GM21528 (cell line): ENCODE data around the gene ANKDD1A.

Experiments used
- ATAC-seq: cut with Tn5 transposase; IDR thresholded peaks from one replicate; pipeline ENCODE4 v1.9.1; 2021; ENCODE audit warnings: mild to moderate bottlenecking, moderate library complexity; ENCODE audit not compliant: unreplicated experiment, low FRiP score

ANKDD1A gene

GRCh38 chr15:64921711-64922110 is 10.0 kb downstream of the ANKDD1A start:
- no peak for ATAC-seq

- ATAC-seq = no peak
These were observed 11.8 kb downstream of the ANKDD1A start for GRCh38 chr15:64923546-64923945.

- ATAC-seq = no peak
These were observed 13.9 kb downstream of the ANKDD1A start for GRCh38 chr15:64925335-64926330.

GRCh38 chr15:64926661-64927060 is 15.0 kb downstream of the ANKDD1A start:
- ATAC-seq = no peak

GRCh38 chr15:64928626-64929220 is 17.0 kb downstream of the ANKDD1A start:
- no peak for ATAC-seq

DNA sequence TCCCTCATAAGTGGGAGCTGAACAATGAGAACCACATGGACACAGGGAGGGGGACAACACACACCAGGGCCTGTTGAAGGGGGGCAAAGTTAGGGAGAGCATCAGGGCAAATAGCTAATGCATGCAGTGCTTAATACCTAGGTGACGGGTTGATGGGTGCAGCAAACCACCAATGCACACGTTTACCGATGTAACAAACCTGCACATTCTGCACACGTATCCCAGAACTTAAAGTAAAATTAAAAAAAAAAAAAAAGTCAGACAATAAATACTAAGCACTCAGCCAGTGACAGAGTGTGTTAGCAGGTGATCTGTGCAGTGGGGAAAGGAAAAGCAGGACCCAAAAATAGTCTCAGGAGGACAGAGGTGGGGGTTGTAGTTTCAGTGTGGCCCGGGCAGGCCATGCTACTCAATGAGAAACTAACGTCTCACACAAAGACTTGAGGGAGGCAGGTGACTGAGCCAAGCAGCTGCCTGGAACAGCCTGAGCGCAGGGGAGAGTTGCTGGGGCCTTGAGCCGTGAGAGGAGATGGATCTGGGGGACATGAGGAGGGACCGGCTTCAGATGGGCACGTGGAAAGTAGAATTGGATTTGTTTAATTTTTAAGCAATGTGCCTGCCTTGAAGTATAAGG is 18.4 kb downstream of the ANKDD1A start:
- ATAC-seq = no peak

GRCh38 chr15:64930778-64931371 is 19.2 kb downstream of the ANKDD1A start:
- no peak for ATAC-seq

GRCh38 chr15:64931381-64931780 is 19.7 kb downstream of the ANKDD1A start:
- ATAC-seq = no peak

GRCh38 chr15:64934023-64934422 is 22.3 kb downstream of the ANKDD1A start:
- ATAC-seq = no peak

DNA sequence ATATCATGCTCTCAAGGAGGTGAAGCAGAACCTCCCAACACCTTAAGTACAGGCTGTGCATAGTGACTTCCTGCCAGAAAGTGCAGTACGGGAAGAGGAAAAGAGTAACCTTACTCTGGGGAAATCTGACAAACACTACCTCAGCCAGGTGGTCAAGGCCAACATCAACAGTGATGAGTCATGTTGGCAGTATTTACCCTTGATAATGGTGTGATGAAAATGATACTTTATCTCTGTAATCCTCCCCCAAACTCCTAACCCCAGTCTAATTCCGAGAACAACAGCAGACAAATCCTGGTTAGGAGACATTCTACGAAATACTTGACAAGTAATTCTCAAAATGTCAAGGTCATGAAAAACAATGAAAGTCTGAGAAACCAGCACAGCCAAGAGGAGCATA is 26.5 kb downstream of the ANKDD1A start:
- no peak for ATAC-seq

GRCh38 chr15:64942356-64942755 is 30.7 kb downstream of the ANKDD1A start:
- no peak for ATAC-seq

GRCh38 chr15:64943512-64944225 is 32.0 kb downstream of the ANKDD1A start:
- no peak for ATAC-seq

DNA sequence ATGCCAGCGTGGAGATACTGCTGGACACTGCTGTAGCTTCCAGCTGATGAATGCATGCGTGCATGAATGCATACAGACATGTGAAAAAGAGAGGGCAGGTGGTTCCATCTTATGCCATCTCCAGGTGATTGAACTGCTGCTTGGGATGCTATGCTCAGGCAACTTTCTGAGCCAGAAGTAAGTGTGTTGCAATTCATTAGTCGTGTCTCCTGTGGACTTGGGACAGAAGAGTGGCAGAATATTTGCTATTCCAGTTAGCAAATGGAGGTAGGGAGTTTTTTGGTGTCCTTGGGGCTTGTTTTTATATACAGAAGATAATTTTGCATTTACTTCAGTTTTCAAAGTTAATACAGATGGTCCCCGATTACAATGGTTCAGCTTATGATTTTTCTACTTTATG is 33.3 kb downstream of the ANKDD1A start:
- no peak for ATAC-seq

- no peak for ATAC-seq
These were observed 35.5 kb downstream of the ANKDD1A start for GRCh38 chr15:64947211-64947610.

DNA sequence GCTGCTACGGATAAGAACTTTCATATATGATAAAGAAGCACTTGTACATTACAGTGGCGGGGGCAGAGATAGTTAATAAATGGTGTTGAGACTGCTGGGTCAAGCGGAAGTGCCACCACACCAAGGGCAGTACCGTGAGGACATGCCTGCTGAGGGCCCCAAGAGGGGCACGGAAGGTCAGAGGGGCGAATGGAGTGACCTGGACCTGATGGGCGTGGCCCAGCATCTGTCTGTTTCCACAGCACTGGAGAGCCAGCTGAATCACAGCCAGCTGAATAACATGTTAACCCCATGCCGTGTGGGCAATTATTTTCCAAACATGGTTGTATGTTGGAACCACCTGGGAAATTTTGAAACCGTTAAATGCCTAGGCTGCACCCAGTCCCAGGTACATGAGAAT is 37.2 kb downstream of the ANKDD1A start:
- no peak for ATAC-seq

DNA sequence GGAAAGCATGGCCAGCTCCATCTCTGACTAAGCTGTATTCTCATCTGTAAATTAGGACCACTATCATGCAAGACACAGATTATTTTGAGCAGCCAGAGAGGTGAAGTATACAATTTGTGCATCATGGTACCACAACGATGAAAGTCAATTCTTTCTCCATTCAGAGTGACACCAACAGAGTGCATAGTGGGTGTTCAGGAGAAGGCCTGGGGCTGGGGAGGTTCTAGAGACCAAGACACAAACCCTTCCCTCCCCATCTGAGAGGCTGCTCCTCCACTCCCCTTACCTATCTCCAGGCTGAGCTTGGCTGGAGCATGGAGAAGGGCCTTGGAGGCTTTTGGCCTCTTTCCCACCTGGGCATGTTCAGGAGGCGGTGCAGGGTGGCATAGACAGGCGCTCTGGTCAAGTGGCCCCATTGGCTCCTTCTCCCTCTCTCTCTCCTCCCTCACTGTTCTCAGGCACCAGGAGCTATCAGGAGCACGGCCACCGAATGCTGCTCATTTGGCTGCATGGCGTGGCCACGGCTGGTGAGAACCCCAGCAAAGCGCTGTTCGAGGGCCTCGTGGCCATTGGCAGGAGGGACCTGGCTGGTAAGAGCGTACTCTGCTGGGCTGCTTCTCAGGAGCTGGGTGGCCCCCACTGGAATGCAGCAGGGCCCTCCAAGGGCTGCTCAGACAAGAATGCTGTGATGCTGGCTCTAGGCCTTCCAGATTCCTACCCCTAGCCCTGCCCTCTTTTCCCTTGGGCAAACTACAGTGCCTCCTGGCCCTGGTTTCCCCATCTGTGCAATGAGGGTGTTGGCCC is 37.9 kb downstream of the ANKDD1A start:
- no peak for ATAC-seq

DNA sequence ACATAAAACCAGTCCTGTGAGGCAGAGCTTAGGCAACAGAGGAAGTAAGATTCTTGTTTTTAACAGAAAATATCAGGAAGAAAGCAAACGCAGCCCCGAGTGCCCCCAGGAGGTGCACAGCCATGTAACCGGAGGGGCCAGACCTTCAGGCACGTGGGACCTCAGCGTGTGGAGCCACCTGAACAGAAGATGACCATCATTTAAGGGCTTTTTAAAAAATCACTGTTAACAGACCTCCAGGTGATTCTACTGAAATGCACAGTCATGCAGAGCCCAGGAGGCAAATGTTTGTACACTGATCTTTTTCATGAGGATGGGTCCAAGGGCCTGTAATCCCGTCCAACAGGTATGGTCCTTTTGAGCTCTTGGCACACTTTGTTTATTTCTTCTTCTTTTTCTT is 39.2 kb downstream of the ANKDD1A start:
- ATAC-seq = no peak

- ATAC-seq = no peak
These were observed 40.2 kb downstream of the ANKDD1A start for GRCh38 chr15:64951777-64952418.

DNA sequence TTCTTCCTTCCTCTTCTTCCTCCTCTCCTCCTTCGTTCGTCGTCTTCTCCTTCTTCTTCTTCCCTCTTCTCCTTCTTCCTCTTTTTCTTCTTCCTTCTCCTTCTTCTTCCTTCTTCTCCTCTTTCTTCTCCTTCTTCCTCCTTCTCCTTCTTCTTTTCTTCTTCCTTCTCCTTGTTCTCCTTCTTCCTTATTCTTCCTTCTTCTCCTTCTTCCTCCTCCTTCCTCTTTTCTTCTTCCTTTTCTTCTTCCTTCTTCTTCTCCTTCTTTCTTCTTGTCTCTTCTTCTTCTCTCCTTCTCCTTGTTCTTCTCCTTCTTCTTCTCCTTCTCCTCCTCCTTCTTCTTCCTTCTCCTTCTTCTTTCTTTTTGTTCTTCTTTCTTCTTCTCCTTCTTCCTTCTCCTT is 42.7 kb downstream of the ANKDD1A start:
- no peak for ATAC-seq
